ENCODE measurements around the gene TMEM207.

The TMEM207 gene

GRCh38 chr3:190385731-190386688 lies 63.7 kb downstream of the TMEM207 start:
- H3K79me1 ChIP-seq (ENCODE audit: low read length), result peaks cover 3% of the 10 kb centered on the region
- H3K27me3 ChIP-seq (ENCODE audit: insufficient read depth, low read length), result no peaks in the 10 kb centered on the region
- no peak overlapping the region for H2BK120ac ChIP-seq (ENCODE audit: insufficient read depth, low read length, poor library complexity)
- H4K12ac ChIP-seq (ENCODE audit: low read depth, low read length), result no peak overlapping the region
- H4K91ac ChIP-seq (ENCODE audit: low read depth, low read length), result no peak overlapping the region
- H3K14ac ChIP-seq (ENCODE audit: low read length), result no peak overlapping the region
- no peak overlapping the region for H2BK12ac ChIP-seq (ENCODE audit: low read length)
- H2AFZ ChIP-seq (ENCODE audit: insufficient read depth, low read length, poor library complexity), result no peak overlapping the region
- H3K23ac ChIP-seq (ENCODE audit: low read length), result no peak overlapping the region
- DNase-seq, result peak; percentile 62 to 83
- no peak overlapping the region for H2BK5ac ChIP-seq (ENCODE audit: low read depth, low read length, poor library complexity)
- H3K4me1 ChIP-seq (ENCODE audit: control insufficient read depth in 1 of 2, insufficient read depth in 2 of 2, low read length in 2 of 2), result peaks cover 0 to 5% of the 10 kb centered on the region in 2 experiments
- H3K79me2 ChIP-seq (ENCODE audit: control insufficient read depth, insufficient read depth, low read length, poor library complexity), result no peaks in the 10 kb centered on the region
- no peak overlapping the region for H3K18ac ChIP-seq (ENCODE audit: low read length)
- H3K36me3 ChIP-seq (ENCODE audit: control insufficient read depth in 1 of 2, insufficient read depth in 2 of 2, low read length in 2 of 2), result no peaks in the 10 kb centered on the region
- no CpG with 5 or more reads among the region's 8 CpGs for WGBS (ENCODE audit: extremely low coverage, insufficient coverage, insufficient read length)
- H3K4me2 ChIP-seq (ENCODE audit: low read length), result no peak overlapping the region
- H3K4me3 ChIP-seq (ENCODE audit: low read depth, low read length), result no peak overlapping the region
- no peak overlapping the region for H2AK5ac ChIP-seq (ENCODE audit: low read length)
- no peaks in the 10 kb centered on the region for H3K9me3 ChIP-seq (ENCODE audit: insufficient read depth, low read depth, low read length)
- no peak overlapping the region for H3K9ac ChIP-seq (ENCODE audit: low read length)
- H3K27ac ChIP-seq (ENCODE audit: low read depth, low read length), result no peak overlapping the region
- H4K8ac ChIP-seq (ENCODE audit: low read depth, low read length), result no peak overlapping the region
- no peak overlapping the region for H3K4ac ChIP-seq (ENCODE audit: low read depth, low read length)

DNA sequence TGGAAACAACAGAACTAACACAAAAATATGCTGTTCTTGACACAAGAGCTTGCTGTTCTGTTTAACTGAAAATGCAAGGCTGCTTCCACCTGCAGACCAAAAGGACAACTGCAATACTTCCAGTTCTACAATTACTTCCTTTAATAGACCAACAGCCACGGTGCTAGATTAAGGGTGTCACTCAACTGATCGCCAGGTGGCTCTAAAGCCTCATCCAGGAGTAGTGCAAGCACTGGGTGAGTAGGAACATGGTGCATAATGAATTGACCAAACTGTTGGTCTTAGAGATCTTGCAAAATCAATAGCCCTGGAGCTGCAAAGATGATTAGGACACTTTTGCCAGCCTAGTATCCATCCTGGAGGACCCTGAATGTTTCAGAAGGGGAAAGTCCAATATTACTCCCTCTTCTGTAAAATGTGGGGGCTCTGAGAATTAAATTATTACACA lies 65.4 kb downstream of the TMEM207 start:
- Histone ChIP-seq H3K18ac (ENCODE audit: low read length) (no peak overlapping the region), H3K4me3 (ENCODE audit: low read depth, low read length) (no peak overlapping the region), H3K27ac (ENCODE audit: low read depth, low read length) (no peak overlapping the region), H3K36me3 (ENCODE audit: control insufficient read depth in 1 of 2, insufficient read depth in 2 of 2, low read length in 2 of 2) (no peaks in the 10 kb centered on the region), H4K91ac (ENCODE audit: low read depth, low read length) (no peak overlapping the region), H3K9ac (ENCODE audit: low read length) (no peak overlapping the region), H3K14ac (ENCODE audit: low read length) (no peak overlapping the region), H2AFZ (ENCODE audit: insufficient read depth, low read length, poor library complexity) (no peak overlapping the region), H3K23ac (ENCODE audit: low read length) (peak overlapping the region; percentile 17), H4K8ac (ENCODE audit: low read depth, low read length) (no peak overlapping the region), H2BK12ac (ENCODE audit: low read length) (no peak overlapping the region), H3K4me1 (ENCODE audit: control insufficient read depth in 1 of 2, insufficient read depth in 2 of 2, low read length in 2 of 2) (peaks cover 0 to 5% of the 10 kb centered on the region in 2 experiments), H2BK120ac (ENCODE audit: insufficient read depth, low read length, poor library complexity) (no peak overlapping the region), H3K27me3 (ENCODE audit: insufficient read depth, low read length) (no peaks in the 10 kb centered on the region), H3K9me3 (ENCODE audit: insufficient read depth, low read depth, low read length) (no peaks in the 10 kb centered on the region), H2BK5ac (ENCODE audit: low read depth, low read length, poor library complexity) (no peak overlapping the region), H3K4me2 (ENCODE audit: low read length) (no peak overlapping the region), H3K79me2 (ENCODE audit: control insufficient read depth, insufficient read depth, low read length, poor library complexity) (no peaks in the 10 kb centered on the region), H2AK5ac (ENCODE audit: low read length) (no peak overlapping the region), H3K79me1 (ENCODE audit: low read length) (peaks cover 3% of the 10 kb centered on the region), H4K12ac (ENCODE audit: low read depth, low read length) (no peak overlapping the region), H3K4ac (ENCODE audit: low read depth, low read length) (no peak overlapping the region)
- peak; percentile 73 for DNase-seq
- no CpG with 5 or more reads among the region's 2 CpGs for WGBS (ENCODE audit: extremely low coverage, insufficient coverage, insufficient read length)

DNA sequence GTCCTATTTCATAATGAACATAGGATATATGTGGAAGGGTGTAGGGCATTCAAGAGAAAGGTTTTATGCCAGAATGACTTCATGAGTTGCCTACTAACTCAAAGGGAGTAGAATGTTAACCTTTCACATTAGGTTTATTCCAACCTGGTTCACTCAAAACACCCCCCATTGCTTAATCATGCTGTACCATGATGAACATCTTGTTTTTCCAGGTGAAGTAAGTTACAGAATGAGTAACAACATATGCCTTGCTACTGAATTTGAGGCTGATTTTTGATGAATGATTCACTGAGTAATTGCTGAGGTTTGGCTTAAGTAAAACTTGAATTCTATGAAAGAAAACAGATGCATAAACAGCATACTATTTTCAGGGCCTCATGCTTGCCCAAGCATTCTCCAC lies 67.6 kb downstream of the TMEM207 start:
- Histone ChIP-seq H3K36me3 (ENCODE audit: control insufficient read depth in 1 of 2, insufficient read depth in 2 of 2, low read length in 2 of 2) (no peaks in the 10 kb centered on the region), H3K14ac (ENCODE audit: low read length) (no peak overlapping the region), H2BK12ac (ENCODE audit: low read length) (no peak overlapping the region), H3K27me3 (ENCODE audit: insufficient read depth, low read length) (no peaks in the 10 kb centered on the region), H3K79me1 (ENCODE audit: low read length) (no peaks in the 10 kb centered on the region), H4K8ac (ENCODE audit: low read depth, low read length) (no peak overlapping the region), H3K18ac (ENCODE audit: low read length) (no peak overlapping the region), H2BK120ac (ENCODE audit: insufficient read depth, low read length, poor library complexity) (no peak overlapping the region), H3K23ac (ENCODE audit: low read length) (no peak overlapping the region), H4K91ac (ENCODE audit: low read depth, low read length) (no peak overlapping the region), H3K4me3 (ENCODE audit: low read depth, low read length) (no peak overlapping the region), H3K27ac (ENCODE audit: low read depth, low read length) (no peak overlapping the region), H2AFZ (ENCODE audit: insufficient read depth, low read length, poor library complexity) (no peak overlapping the region), H3K4me1 (ENCODE audit: control insufficient read depth in 1 of 2, insufficient read depth in 2 of 2, low read length in 2 of 2) (no peaks in the 10 kb centered on the region), H4K12ac (ENCODE audit: low read depth, low read length) (no peak overlapping the region), H2BK5ac (ENCODE audit: low read depth, low read length, poor library complexity) (no peak overlapping the region), H2AK5ac (ENCODE audit: low read length) (no peak overlapping the region), H3K9ac (ENCODE audit: low read length) (no peak overlapping the region), H3K4ac (ENCODE audit: low read depth, low read length) (no peak overlapping the region), H3K79me2 (ENCODE audit: control insufficient read depth, insufficient read depth, low read length, poor library complexity) (no peaks in the 10 kb centered on the region), H3K4me2 (ENCODE audit: low read length) (no peak overlapping the region), H3K9me3 (ENCODE audit: insufficient read depth, low read depth, low read length) (no peaks in the 10 kb centered on the region)
- peak in 1 of 2 donors; percentile 10 for DNase-seq

DNA sequence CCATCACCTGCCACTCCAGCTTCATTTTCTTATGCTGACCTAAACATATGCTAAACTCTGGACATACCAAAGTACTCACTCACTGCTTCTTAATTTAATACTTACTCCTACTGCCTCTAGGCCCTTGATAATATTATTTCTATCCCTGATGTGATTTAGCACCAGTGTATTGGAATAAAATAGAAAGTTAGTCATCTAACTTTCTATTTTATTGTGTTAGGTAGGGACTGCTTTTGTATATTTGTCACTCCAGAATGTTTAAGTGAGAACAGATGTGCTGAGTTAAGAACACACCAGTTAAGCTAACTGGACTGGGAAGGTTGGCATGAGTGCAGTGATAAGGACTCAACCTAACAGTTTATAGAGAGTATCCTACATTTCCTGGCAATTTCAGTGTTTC lies 68.3 kb downstream of the TMEM207 start:
- no peak overlapping the region for H2AFZ ChIP-seq (ENCODE audit: insufficient read depth, low read length, poor library complexity)
- H4K91ac ChIP-seq (ENCODE audit: low read depth, low read length), result no peak overlapping the region
- H2BK5ac ChIP-seq (ENCODE audit: low read depth, low read length, poor library complexity), result no peak overlapping the region
- no peaks in the 10 kb centered on the region for H3K36me3 ChIP-seq (ENCODE audit: control insufficient read depth in 1 of 2, insufficient read depth in 2 of 2, low read length in 2 of 2)
- H3K4ac ChIP-seq (ENCODE audit: low read depth, low read length), result no peak overlapping the region
- no peak overlapping the region for H4K12ac ChIP-seq (ENCODE audit: low read depth, low read length)
- H2BK120ac ChIP-seq (ENCODE audit: insufficient read depth, low read length, poor library complexity), result no peak overlapping the region
- H3K4me3 ChIP-seq (ENCODE audit: low read depth, low read length), result no peak overlapping the region
- H3K9ac ChIP-seq (ENCODE audit: low read length), result no peak overlapping the region
- H4K8ac ChIP-seq (ENCODE audit: low read depth, low read length), result no peak overlapping the region
- H3K27me3 ChIP-seq (ENCODE audit: insufficient read depth, low read length), result no peaks in the 10 kb centered on the region
- H2AK5ac ChIP-seq (ENCODE audit: low read length), result no peak overlapping the region
- no peak for DNase-seq
- no peaks in the 10 kb centered on the region for H3K4me1 ChIP-seq (ENCODE audit: control insufficient read depth in 1 of 2, insufficient read depth in 2 of 2, low read length in 2 of 2)
- no peaks in the 10 kb centered on the region for H3K9me3 ChIP-seq (ENCODE audit: insufficient read depth, low read depth, low read length)
- H2BK12ac ChIP-seq (ENCODE audit: low read length), result no peak overlapping the region
- H3K27ac ChIP-seq (ENCODE audit: low read depth, low read length), result no peak overlapping the region
- H3K4me2 ChIP-seq (ENCODE audit: low read length), result no peak overlapping the region
- no peaks in the 10 kb centered on the region for H3K79me1 ChIP-seq (ENCODE audit: low read length)
- no peak overlapping the region for H3K23ac ChIP-seq (ENCODE audit: low read length)
- no peak overlapping the region for H3K18ac ChIP-seq (ENCODE audit: low read length)
- no peaks in the 10 kb centered on the region for H3K79me2 ChIP-seq (ENCODE audit: control insufficient read depth, insufficient read depth, low read length, poor library complexity)
- no peak overlapping the region for H3K14ac ChIP-seq (ENCODE audit: low read length)

Data from trophoblast cell (in vitro differentiated cells and primary cell).